Kidney (tissue), 14 donors: ENCODE data around the gene ARL8A. TPM values are rescaled to one million over a fixed set of nuclear protein-coding genes. Genes with fewer than 3 reads are reported as not detected.
A peak's percentile ranks its signal among the peaks of the same experiment; 100 is the strongest.
"Not testable (repeated sequence)": the region's sequence is repeated elsewhere in the genome, so short reads cannot be mapped to it uniquely, and the experiment has no call there.

Experiments used
- DNase-seq, 5 donors: peaks; one replicate each; pipeline ENCODE4 v3.0.0-alpha.2; 2013 to 2020
- FAIRE-seq: peaks from 2 replicates; lab custom pipeline; 2012; peaks lifted over from hg19 to GRCh38; lab: Jason Lieb, UNC
- H3K27ac ChIP-seq, 2 donors: one replicate each; pipeline ENCODE4 v1.7.0; 2013; ENCODE audit warnings: low read depth in 2 of 2, low read length in 2 of 2, inconsistent platforms in 1 of 2
- H3K27me3 ChIP-seq: one replicate; pipeline ENCODE4 v1.7.1; 2013; ENCODE audit warnings: low read length, inconsistent platforms; ENCODE audit not compliant: control insufficient read depth, insufficient read depth
- H3K36me3 ChIP-seq, 3 donors: one replicate each; pipeline versions ENCODE4 v1.7.0 to v1.7.1; 2013; ENCODE audit warnings: low read length in 3 of 3, control low read depth in 1 of 3, inconsistent platforms in 1 of 3; ENCODE audit not compliant: insufficient read depth in 3 of 3, control insufficient read depth in 2 of 3
- H3K4me1 ChIP-seq, 3 donors: one replicate each; pipeline versions ENCODE4 v1.7.0 to v1.7.1; 2013; ENCODE audit warnings: low read length in 3 of 3, inconsistent platforms in 1 of 3, low read depth in 1 of 3; ENCODE audit not compliant: control insufficient read depth in 2 of 3, insufficient read depth in 2 of 3
- H3K4me3 ChIP-seq, 3 donors: one replicate each; pipeline versions ENCODE4 v1.7.0 to v1.8.1; 2013; ENCODE audit warnings: low read length in 3 of 3, control low read depth in 1 of 3, inconsistent platforms in 1 of 3
- H3K9ac ChIP-seq, 3 donors: one replicate each; pipeline versions ENCODE4 v1.7.0 to v1.7.1; 2013; ENCODE audit warnings: low read length in 3 of 3, control low read depth in 1 of 3, inconsistent platforms in 1 of 3
- H3K9me3 ChIP-seq, 3 donors: one replicate each; pipeline versions ENCODE4 v1.7.0 to v1.7.1; 2013; ENCODE audit warnings: low read length in 3 of 3, control low read depth in 1 of 3, inconsistent platforms in 1 of 3; ENCODE audit not compliant: control insufficient read depth in 2 of 3, insufficient read depth in 1 of 3
- intact Hi-C: fragments of 100-400 bp; cut with DNase I; formaldehyde crosslinking; loops from one replicate; pipeline ENCODE4 v1.11.1; 2022
- polyA plus RNA-seq: library from polyadenylated mRNA; stranded (reverse); fragments of 350-450 nt; fragmentation: Illumina TruSeq; extraction: RNeasy Lipid Tissue Mini Kit (QIAGEN cat#74804); gene quantifications from one replicate; pipeline ENCODE4 v1.2.3, GENCODE V29; 2014; ENCODE audit warnings: low read depth, low replicate concordance; ENCODE audit not compliant: insufficient read depth
- total RNA-seq: library from RNA; stranded (reverse); fragmentation: NEBNext Ultra II Directional; extraction: Animal tissue kit (Norgen Biotek cat#: 25700); gene quantifications from one replicate; pipeline ENCODE4 v1.2.1, GENCODE V29; 2021
- TF ChIP-seq, protein P1 (sequence below): IDR thresholded peaks from 3 replicates; pipeline ENCODE4 v1.5.1; 2012; ENCODE audit warnings: mild to moderate bottlenecking, moderate library complexity, borderline replicate concordance; ENCODE audit not compliant: insufficient read depth; ENCODE audit errors: extremely low read depth
- donor health status: control.
- donor health status: control.
- donor health status: control.
- donor health status: control.
- donor health status: control.
- donor health status: DM: yes; HTN: yes; CAD: no.
- donor health status: Normal renal cell carcinoma (clear cell type).

ARL8A gene
- total and polyA plus RNA-seq, 2 donors from 2014 or later: 60.8 to 72.2 TPM

DNA sequence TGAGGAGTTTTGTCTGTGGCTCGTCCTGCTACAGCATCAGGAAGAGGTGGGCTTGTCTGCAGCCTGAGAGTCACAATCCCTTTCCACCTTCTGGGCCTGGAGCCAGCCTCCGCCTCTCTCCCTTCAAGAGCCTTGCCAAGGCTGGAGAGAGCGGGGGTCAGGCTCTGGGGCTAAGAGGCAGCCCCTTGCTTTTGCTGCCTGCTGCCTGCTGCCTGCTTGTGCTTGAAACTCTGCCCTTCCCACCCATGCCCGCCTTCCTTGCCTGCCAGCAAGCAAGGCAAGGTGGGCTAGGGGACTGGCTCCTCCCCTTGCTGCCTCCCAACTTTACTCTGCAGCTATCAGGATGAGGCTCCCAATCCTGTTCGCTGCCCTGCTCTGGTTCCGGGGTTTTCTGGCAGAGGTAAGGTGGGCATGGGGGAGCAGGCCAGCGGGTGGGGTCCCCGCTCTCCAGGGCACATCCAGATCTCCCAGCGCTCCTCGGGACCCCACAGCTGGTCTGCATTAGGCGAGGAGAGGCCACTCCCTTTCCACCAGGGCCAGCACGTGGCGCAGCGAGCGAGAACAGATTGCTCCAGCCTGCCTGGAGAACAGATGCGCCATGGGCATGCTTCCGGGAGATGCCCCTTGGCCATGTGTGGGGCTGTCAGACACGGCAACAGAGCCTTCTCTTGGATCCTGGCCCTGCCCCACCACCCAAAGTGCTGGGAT lies 23.3 kb upstream of the ARL8A start:
- Histone ChIP-seq H3K27me3 (no peaks in the 10 kb centered on the region), H3K36me3 (no peaks in the 10 kb centered on the region), H3K9ac (no peak overlapping the region), H3K4me1 (peaks cover 0 to 13% (median under 1%) of the 10 kb centered on the region in 3 donors), H3K4me3 (no peak overlapping the region), H3K27ac (no peak overlapping the region), H3K9me3 (no peaks in the 10 kb centered on the region)
- intact Hi-C loops: no loop called here
- DNase-seq (peak in 1 of 5 donors; percentile 58), FAIRE-seq (no peak)
- TF ChIP-seq, protein P1, sequence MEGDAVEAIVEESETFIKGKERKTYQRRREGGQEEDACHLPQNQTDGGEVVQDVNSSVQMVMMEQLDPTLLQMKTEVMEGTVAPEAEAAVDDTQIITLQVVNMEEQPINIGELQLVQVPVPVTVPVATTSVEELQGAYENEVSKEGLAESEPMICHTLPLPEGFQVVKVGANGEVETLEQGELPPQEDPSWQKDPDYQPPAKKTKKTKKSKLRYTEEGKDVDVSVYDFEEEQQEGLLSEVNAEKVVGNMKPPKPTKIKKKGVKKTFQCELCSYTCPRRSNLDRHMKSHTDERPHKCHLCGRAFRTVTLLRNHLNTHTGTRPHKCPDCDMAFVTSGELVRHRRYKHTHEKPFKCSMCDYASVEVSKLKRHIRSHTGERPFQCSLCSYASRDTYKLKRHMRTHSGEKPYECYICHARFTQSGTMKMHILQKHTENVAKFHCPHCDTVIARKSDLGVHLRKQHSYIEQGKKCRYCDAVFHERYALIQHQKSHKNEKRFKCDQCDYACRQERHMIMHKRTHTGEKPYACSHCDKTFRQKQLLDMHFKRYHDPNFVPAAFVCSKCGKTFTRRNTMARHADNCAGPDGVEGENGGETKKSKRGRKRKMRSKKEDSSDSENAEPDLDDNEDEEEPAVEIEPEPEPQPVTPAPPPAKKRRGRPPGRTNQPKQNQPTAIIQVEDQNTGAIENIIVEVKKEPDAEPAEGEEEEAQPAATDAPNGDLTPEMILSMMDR: no peak

DNA sequence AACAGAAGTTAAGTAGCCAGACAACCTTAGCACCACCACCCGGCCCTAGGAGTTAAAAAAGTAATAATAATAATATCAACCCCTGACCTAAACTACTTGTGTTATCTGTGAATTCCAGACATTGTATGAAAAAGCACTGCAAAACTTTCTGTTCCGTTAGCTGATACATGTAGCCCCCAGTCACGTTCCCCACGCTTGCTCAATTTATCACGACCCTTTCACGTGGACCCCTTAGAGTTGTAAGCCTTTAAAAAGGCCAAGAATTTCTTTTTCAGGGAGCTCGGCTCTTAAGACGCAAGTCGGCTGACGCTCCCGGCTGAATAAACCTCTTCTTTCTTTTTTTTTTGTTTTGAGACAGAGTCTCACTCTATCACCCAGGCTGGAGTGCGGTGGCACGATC lies 22.5 kb upstream of the ARL8A start:
- H3K9ac ChIP-seq, FAIRE-seq, H3K27ac ChIP-seq, intact Hi-C loops, H3K4me3 ChIP-seq, H3K9me3 ChIP-seq, H3K27me3 ChIP-seq, DNase-seq, H3K36me3 ChIP-seq: not testable (repeated sequence)
- H3K4me1 ChIP-seq: peaks cover 0 to 17% (median 3%) of the 10 kb centered on the region in 3 donors

DNA sequence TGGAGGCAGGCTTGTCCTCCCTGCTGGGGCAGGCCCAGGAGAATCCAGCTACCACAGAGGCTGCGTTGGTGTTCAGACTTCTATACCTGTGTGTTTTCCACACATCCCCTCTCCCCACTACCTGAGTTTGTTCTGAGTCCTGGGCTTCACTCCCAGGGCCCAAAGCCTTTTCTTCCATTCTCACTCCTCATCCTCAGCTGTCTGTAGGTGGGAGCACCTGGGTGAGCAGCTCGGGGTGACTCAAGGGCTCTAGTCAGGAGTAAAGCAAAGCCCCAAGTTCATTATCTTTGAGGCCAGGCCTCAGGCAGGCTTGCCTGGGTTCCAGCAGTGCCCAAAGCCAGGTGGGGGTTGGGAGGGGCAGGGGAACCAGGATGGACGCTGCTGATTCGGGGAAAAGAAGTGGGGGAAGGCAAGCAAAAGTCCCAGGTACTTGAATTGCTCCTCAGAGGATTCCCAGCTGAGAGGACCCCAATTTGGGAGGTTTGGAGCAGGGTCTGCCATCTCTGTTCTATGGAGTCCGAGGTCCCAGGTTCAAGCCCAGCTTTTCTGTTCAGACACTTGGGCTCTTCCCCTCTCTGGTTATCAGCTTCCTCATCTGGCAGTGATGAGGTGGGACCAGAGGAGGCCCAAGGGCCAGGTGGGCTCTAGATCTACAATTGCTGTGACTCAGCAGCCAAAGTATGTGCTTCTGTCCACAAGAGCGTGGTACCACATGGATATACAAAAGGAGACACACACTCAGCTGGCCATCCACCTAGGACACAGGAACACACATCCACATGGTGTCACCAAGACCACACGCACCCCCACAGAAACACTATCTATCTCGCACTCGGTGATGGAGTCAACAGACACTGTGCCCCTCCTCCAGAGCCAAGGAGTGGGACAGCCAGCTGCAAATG lies 21.7 kb upstream of the ARL8A start:
- peak in 1 of 5 donors; percentile 64 for DNase-seq
- intact Hi-C loops: no loop called here
- H3K27ac ChIP-seq: no peak overlapping the region

More for the DNA sequence above, 21.7 kb upstream of the ARL8A start:
- Histone ChIP-seq H3K36me3 (no peaks in the 10 kb centered on the region), H3K4me3 (no peak overlapping the region), H3K27me3 (no peaks in the 10 kb centered on the region), H3K9ac (no peak overlapping the region), H3K4me1 (peaks cover 0 to 17% (median 3%) of the 10 kb centered on the region in 3 donors), H3K9me3 (no peaks in the 10 kb centered on the region)
- TF ChIP-seq, protein P1: no peak
- no peak for FAIRE-seq
